DMS153 treated with DMSO at 0.1 percent for 48 hours (cell line): ENCODE results near the gene ZFP36.

Experiments
- DNase-seq: peaks from one replicate; lab custom pipeline; 2025; ENCODE audit not compliant: unreplicated experiment; lab: John Stamatoyannopoulos, UW

Gene ZFP36

GRCh38 chr19:39382991-39383828 lies 23.4 kb upstream of the ZFP36 start:
- DNase-seq, result no peak

GRCh38 chr19:39384839-39385568 lies 21.6 kb upstream of the ZFP36 start:
- no peak for DNase-seq

GRCh38 chr19:39385629-39386411 lies 20.8 kb upstream of the ZFP36 start:
- no peak for DNase-seq

GRCh38 chr19:39386557-39386956 lies 20.1 kb upstream of the ZFP36 start:
- no peak for DNase-seq

GRCh38 chr19:39388657-39389056 lies 18.0 kb upstream of the ZFP36 start:
- DNase-seq, result no peak

GRCh38 chr19:39389631-39390414 lies 16.8 kb upstream of the ZFP36 start:
- DNase-seq, result no peak

- DNase-seq, result peak; percentile 30
Measured at GRCh38 chr19:39390451-39390750, 16.2 kb upstream of the ZFP36 start.

GRCh38 chr19:39390751-39391437 lies 15.8 kb upstream of the ZFP36 start, which contains the start of the genes MED29 and PAF1:
Gene MED29 (plus strand): TSS chr19:39391378. CDS start chr19:39391423, 45 bp downstream.
Gene PAF1 (minus strand): TSS chr19:39391106. CDS start chr19:39390864, 242 bp downstream.
- peak; percentile 98 for DNase-seq

- peak; percentile 78 for DNase-seq
Measured at GRCh38 chr19:39397360-39398296, 9.0 kb upstream of the ZFP36 start.

- DNase-seq, result no peak
Measured at GRCh38 chr19:39398297-39398864, 8.3 kb upstream of the ZFP36 start.

- no peak for DNase-seq
Measured at GRCh38 chr19:39399668-39400050, 7.0 kb upstream of the ZFP36 start.

- DNase-seq, result no peak
Measured at GRCh38 chr19:39400061-39400460, 6.6 kb upstream of the ZFP36 start.

GRCh38 chr19:39401070-39401548 lies 5.5 kb upstream of the ZFP36 start:
- no peak for DNase-seq

- no peak for DNase-seq
Measured at GRCh38 chr19:39401549-39402345, 4.9 kb upstream of the ZFP36 start.

GRCh38 chr19:39402346-39403300 lies 4.0 kb upstream of the ZFP36 start:
- DNase-seq, result peak; percentile 72
